ENCODE measurements around the gene ATG2A. TPM values are rescaled to one million over a fixed set of nuclear protein-coding genes. Genes with fewer than 3 reads are reported as not detected.

Gene ATG2A
- 24.3 and 27.4 TPM in 2 replicates for total RNA-seq
- polyA plus RNA-seq: 13.4 and 17.6 TPM in 2 replicates
- 7.8 and 10.6 TPM in 2 replicates for polyA plus RNA-seq (2011; cell fraction: cytosol; rRNA removed)
- polyA plus RNA-seq (2011; cell fraction: nucleus; rRNA removed): 26.8 and 30.3 TPM in 2 replicates
- 14.2 and 17.3 TPM in 2 replicates for polyA plus RNA-seq (2012)
- polyA minus RNA-seq: 12.0 and 12.9 TPM in 2 replicates
- polyA minus RNA-seq (2011; cell fraction: cytosol; rRNA and poly(A)+ RNA removed): 25.1 TPM
- polyA minus RNA-seq (2011; cell fraction: nucleus; rRNA and poly(A)+ RNA removed): 12.5 and 16.6 TPM in 2 replicates
- Bru-seq, nascent RNA: percentile 39 among the genes with signal in this experiment
- percentile 58 among the genes with signal in this experiment for BruChase-seq, experiment 1, labeled RNA remaining after a 6-hour chase
- percentile 56 among the genes with signal in this experiment for BruChase-seq, experiment 2, labeled RNA remaining after a 2-hour chase
- long read RNA-seq, partial matches to known transcripts: 3 of 11 reads
- long read RNA-seq, other reads (novel, unspliced or antisense): 8 of 11 reads

GRCh38 chr11:64916775-64917662, at the start of gene ATG2A:
ATG2A (minus strand) TSS chr11:64917209; CDS start chr11:64917135, 74 bp downstream.
- Histone ChIP-seq H3K4me1 (ENCODE audit: control insufficient read depth, extremely low read depth, insufficient read depth, low read length) (peaks cover 11% of the 10 kb centered on the region), H3K9me1 (replicated peaks; ENCODE audit: control insufficient read depth, extremely low read depth, insufficient read depth, low read length) (no peaks in the 10 kb centered on the region), H4K20me1 (replicated peaks; ENCODE audit: control insufficient read depth, extremely low read depth, insufficient read depth, low read length) (no peaks in the 10 kb centered on the region), H3K27me3 (ENCODE audit: control insufficient read depth in 2 of 2, insufficient read depth in 2 of 2, low read length in 2 of 2) (no peaks in the 10 kb centered on the region), H3K36me3 (ENCODE audit: control insufficient read depth in 2 of 2, extremely low read depth in 1 of 2, insufficient read depth in 2 of 2, low read length in 2 of 2) (peaks cover 0 to 17% of the 10 kb centered on the region in 2 experiments), H3K4me3 (replicated peaks in 1 of 3; ENCODE audit: insufficient read depth in 1 of 3, low read depth in 1 of 3, low read length in 3 of 3) (peak within 1 kb of the TSS; percentile 10 to 86 (median 72)), H3K79me2 (ENCODE audit: control insufficient read depth, insufficient read depth, low read length) (peaks cover 7% of the 10 kb centered on the region), H2AFZ (ENCODE audit: low read depth, low read length) (peak within 1 kb of the TSS; percentile 85), H3K4me2 (ENCODE audit: insufficient read depth, low read length) (peak within 1 kb of the TSS; percentile 95), H3K9me3 (replicated peaks; ENCODE audit: control insufficient read depth, insufficient read depth, low read length) (no peaks in the 10 kb centered on the region), H3K27ac (ENCODE audit: insufficient read depth, low read depth, low read length) (peak within 1 kb of the TSS; percentile 49), H3K9ac (replicated peaks; ENCODE audit: extremely low read depth, insufficient read depth, low read length) (peak within 1 kb of the TSS; percentile 80)
- ChIA-PET POLR2A (no interaction called here), CTCF (interaction anchor here (0.6 to 5.6 kb wide), 7 partner anchors 28 to 109 kb away, joined by 3 to 34 read pairs (median 4); partner anchors contain the start of genes ARL2 and BATF2)
- BruUV-seq (replicated peaks): TSS peak; percentile 43
- TF ChIP-seq MAX (IDR thresholded peaks at IDR 0.05; ENCODE audit: insufficient read depth, insufficient read length) (peak; percentile 20), POLR2A (IDR thresholded peaks at IDR 0.05; ENCODE audit: low read depth, low read length) (peak; percentile 79), JUN (IDR thresholded peaks at IDR 0.05; ENCODE audit: borderline replicate concordance, insufficient read depth, insufficient read length, low read depth) (no peak), GATA2 (IDR thresholded peaks at IDR 0.05; ENCODE audit: insufficient read depth, insufficient read length, low read depth, low read length) (no peak), POLR2AphosphoS5 (IDR thresholded peaks at IDR 0.05; ENCODE audit: insufficient read depth, low read depth, low read length) (peak; percentile 86), FOS (IDR thresholded peaks at IDR 0.05; ENCODE audit: borderline replicate concordance, insufficient read depth, low read length) (no peak)
- peak; percentile 100 for DNase-seq (ENCODE audit: low read depth, low spot score)
- FAIRE-seq: peak; percentile 98
- dilution Hi-C loops (cut with MboI; ENCODE audit: extremely low pct_ligation_motif_present, low sequenced_read_pairs): no loop called here
- intact Hi-C loops (cut with micrococcal nuclease): loop anchor here (1.0 to 5.0 kb wide), 7 partner anchors 39 to 195 kb away; partner anchors contain the start of genes ARL2, BATF2, EHD1 and MAJIN
